Measurements from ENCODE around the gene PPM1G.

PPM1G gene

DNA sequence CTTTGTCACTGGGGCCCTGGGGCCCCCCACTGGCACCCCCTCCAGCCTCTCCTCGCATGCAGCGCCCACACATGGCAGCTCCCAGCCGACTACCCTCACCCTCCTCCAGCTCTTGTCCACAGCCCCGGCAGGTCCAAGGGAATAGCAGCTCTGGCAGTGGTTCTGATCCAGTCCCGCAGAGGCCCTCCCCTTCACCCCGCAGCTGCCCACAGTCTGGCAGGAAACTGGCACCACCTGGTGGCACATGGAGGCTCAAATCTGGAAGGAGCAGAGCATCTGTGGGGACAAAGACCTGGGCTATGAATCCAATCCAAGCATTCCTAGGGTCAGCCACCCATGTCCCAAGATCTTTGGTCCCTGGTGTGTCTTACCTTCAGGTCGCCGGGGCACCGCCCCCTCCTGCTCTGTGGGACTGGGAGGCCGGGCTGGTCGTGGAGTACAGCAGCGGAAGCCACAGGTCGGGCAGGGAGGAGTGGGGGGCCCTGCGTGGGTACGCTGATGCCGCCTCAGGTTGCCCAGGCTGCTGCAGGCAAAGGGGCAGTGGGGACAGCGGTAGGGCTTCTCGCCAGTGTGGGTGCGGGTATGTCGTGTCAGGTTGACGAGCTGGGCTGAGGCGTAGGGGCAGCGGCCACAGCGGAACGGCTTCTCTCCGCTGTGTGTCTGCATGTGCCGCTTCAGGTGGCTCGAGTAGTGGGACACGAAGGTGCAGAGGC is 31.1 kb downstream of the PPM1G start:
- no peak for TF ChIP-seq SUZ12 (IDR thresholded peaks at IDR 0.05; ENCODE audit: extremely low read depth, insufficient read depth, insufficient read length)
- TF ChIP-seq ZNF274 (IDR thresholded peaks at IDR 0.05; ENCODE audit: low read depth, low read length) = no peak
- no peak for TF ChIP-seq YY1 (IDR thresholded peaks at IDR 0.05; ENCODE audit: insufficient read depth, insufficient read length)
- no peaks in the 10 kb centered on the region for H3K9me3 ChIP-seq (ENCODE audit: insufficient read depth, low read length)
- peak overlapping the region; percentile 50 for H3K9ac ChIP-seq (ENCODE audit: insufficient read length, low read depth)
- H3K36me3 ChIP-seq (ENCODE audit: insufficient read depth, insufficient read length, low read length) = peaks cover 73% of the 10 kb centered on the region
- DNase-seq (ENCODE audit: low read depth, low spot score) = no peak
- no peak overlapping the region for H3K4me3 ChIP-seq (ENCODE audit: insufficient read length, low read depth)
- H3K27me3 ChIP-seq (ENCODE audit: insufficient read depth, insufficient read length) = no peaks in the 10 kb centered on the region
- no peaks in the 10 kb centered on the region for H3K4me1 ChIP-seq (ENCODE audit: insufficient read depth, insufficient read length)

DNA sequence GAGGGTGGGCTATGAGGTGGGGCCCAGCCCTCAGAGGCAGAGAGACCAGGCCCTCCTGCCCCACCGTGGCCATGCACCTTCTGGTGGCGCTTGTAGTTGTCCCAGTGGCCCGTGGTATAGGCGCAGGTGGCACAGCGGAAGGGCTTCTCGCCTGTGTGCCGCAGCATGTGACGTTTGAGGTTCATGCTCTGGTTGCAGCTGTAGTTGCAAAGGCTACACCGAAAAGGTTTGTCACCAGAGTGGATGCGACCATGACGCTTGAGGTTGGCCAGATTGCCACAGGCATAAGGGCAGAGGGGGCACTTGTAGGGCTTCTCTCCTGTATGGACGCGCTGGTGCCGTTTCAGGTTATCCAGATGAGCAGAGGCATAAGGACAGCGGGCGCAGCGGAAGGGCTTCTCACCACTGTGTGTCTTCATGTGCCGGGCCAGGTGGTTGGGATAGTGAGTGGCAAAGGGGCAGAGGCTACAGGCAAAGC is 31.7 kb downstream of the PPM1G start:
- Histone ChIP-seq H3K4me3 (ENCODE audit: insufficient read length, low read depth) (no peak overlapping the region), H3K9me3 (ENCODE audit: insufficient read depth, low read length) (no peaks in the 10 kb centered on the region), H3K4me1 (ENCODE audit: insufficient read depth, insufficient read length) (peaks cover 3% of the 10 kb centered on the region), H3K27me3 (ENCODE audit: insufficient read depth, insufficient read length) (no peaks in the 10 kb centered on the region), H3K36me3 (ENCODE audit: insufficient read depth, insufficient read length, low read length) (peaks cover 76% of the 10 kb centered on the region), H3K9ac (ENCODE audit: insufficient read length, low read depth) (no peak overlapping the region)
- TF ChIP-seq SUZ12 (IDR thresholded peaks at IDR 0.05; ENCODE audit: extremely low read depth, insufficient read depth, insufficient read length) (no peak), ZNF274 (IDR thresholded peaks at IDR 0.05; ENCODE audit: low read depth, low read length) (no peak), YY1 (IDR thresholded peaks at IDR 0.05; ENCODE audit: insufficient read depth, insufficient read length) (no peak)
- DNase-seq (ENCODE audit: low read depth, low spot score) = no peak

DNA sequence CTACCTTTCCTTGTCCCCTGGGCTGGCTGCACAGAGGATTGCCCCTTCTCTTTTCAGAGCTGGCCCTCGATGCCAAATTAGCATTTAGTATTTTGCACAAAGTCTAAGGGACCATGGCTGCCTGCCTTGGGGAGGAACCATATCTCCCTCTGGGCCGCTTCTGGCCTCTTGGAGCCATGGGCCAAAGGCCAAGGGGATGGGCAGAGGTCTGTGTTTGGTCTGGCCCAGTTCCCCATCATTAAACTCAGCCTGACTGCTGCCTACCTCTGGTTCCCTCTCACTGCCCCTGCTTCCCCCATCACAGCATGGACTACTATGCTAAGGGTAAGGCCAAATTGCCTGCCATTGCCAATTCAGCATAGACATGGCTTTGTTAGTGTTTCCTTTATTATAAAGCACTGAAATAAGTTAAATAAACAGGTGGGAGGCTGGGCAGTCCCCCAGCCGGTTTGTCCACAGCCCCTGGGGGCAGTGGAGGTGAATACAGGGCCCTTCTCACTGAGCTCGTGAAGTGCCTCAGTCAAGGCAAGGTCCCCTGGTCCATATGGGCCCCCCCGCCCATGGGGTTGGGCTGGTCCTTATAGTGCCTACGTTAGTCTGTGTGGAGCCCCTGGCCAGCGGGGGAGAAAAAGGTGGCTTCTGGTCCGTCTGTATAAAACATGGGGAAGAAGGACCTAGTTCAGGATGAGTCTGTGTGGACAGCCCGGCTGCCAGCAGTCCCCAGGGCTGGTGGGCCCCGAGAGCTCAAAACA is 32.3 kb downstream of the PPM1G start:
- DNase-seq (ENCODE audit: low read depth, low spot score) = no peak
- Histone ChIP-seq H3K9ac (ENCODE audit: insufficient read length, low read depth) (no peak overlapping the region), H3K4me3 (ENCODE audit: insufficient read length, low read depth) (no peak overlapping the region), H3K9me3 (ENCODE audit: insufficient read depth, low read length) (no peaks in the 10 kb centered on the region), H3K4me1 (ENCODE audit: insufficient read depth, insufficient read length) (peaks cover 3% of the 10 kb centered on the region), H3K36me3 (ENCODE audit: insufficient read depth, insufficient read length, low read length) (peaks cover 76% of the 10 kb centered on the region), H3K27me3 (ENCODE audit: insufficient read depth, insufficient read length) (no peaks in the 10 kb centered on the region)
- TF ChIP-seq YY1 (IDR thresholded peaks at IDR 0.05; ENCODE audit: insufficient read depth, insufficient read length) (no peak), ZNF274 (IDR thresholded peaks at IDR 0.05; ENCODE audit: low read depth, low read length) (no peak), SUZ12 (IDR thresholded peaks at IDR 0.05; ENCODE audit: extremely low read depth, insufficient read depth, insufficient read length) (no peak)

DNA sequence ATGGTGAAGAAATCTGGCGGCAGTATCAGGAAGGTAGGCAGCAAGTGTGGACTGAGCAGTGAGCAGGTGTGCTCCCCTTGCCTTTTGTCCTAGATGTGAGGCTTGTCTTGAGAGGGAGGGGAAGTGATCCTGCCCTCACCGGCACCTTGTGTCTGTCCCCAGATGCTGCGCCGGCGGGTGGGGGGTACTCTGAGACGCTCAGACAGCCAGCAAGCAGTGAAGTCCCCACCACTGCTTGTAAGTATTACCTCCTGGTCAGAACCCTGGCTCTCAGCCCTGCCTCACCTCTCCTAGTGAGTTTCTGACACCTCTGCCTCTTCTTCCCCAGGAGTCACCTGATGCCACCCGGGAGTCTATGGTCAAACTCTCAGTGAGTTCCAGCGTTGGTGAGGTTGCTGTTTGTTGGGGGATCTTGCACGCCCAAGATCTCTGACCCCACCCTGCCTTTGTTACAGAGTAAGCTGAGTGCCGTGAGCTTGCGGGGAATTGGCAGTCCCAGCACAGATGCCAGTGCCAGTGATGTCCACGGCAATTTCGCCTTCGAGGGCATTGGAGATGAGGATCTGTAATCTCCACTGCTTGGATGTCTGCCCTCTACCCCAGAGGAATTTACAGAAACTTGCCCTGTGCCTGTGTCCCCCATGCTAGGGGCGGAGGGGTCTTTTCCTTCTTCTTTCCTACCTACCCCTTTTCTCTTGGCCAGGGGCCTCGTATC is 33.1 kb downstream of the PPM1G start:
- TF ChIP-seq SUZ12 (IDR thresholded peaks at IDR 0.05; ENCODE audit: extremely low read depth, insufficient read depth, insufficient read length) = no peak
- peaks cover 71% of the 10 kb centered on the region for H3K36me3 ChIP-seq (ENCODE audit: insufficient read depth, insufficient read length, low read length)

GRCh38 chr2:27375513-27376099 is 33.8 kb downstream of the PPM1G start:
- Histone ChIP-seq H3K27me3 (ENCODE audit: insufficient read depth, insufficient read length) (no peaks in the 10 kb centered on the region), H3K36me3 (ENCODE audit: insufficient read depth, insufficient read length, low read length) (peaks cover 69% of the 10 kb centered on the region), H3K4me3 (ENCODE audit: insufficient read length, low read depth) (no peak overlapping the region), H3K9ac (ENCODE audit: insufficient read length, low read depth) (no peak overlapping the region), H3K4me1 (ENCODE audit: insufficient read depth, insufficient read length) (peaks cover 5% of the 10 kb centered on the region), H3K9me3 (ENCODE audit: insufficient read depth, low read length) (no peaks in the 10 kb centered on the region)
- no peak for DNase-seq (ENCODE audit: low read depth, low spot score)
- TF ChIP-seq ZNF274 (IDR thresholded peaks at IDR 0.05; ENCODE audit: low read depth, low read length) (no peak), YY1 (IDR thresholded peaks at IDR 0.05; ENCODE audit: insufficient read depth, insufficient read length) (no peak), SUZ12 (IDR thresholded peaks at IDR 0.05; ENCODE audit: extremely low read depth, insufficient read depth, insufficient read length) (no peak)

More for the DNA sequence above, 33.1 kb downstream of the PPM1G start:
- no peaks in the 10 kb centered on the region for H3K27me3 ChIP-seq (ENCODE audit: insufficient read depth, insufficient read length)
- H3K9me3 ChIP-seq (ENCODE audit: insufficient read depth, low read length) = no peaks in the 10 kb centered on the region
- no peak overlapping the region for H3K4me3 ChIP-seq (ENCODE audit: insufficient read length, low read depth)
- H3K4me1 ChIP-seq (ENCODE audit: insufficient read depth, insufficient read length) = peaks cover 5% of the 10 kb centered on the region
- no peak overlapping the region for H3K9ac ChIP-seq (ENCODE audit: insufficient read length, low read depth)
- DNase-seq (ENCODE audit: low read depth, low spot score) = no peak

DNA sequence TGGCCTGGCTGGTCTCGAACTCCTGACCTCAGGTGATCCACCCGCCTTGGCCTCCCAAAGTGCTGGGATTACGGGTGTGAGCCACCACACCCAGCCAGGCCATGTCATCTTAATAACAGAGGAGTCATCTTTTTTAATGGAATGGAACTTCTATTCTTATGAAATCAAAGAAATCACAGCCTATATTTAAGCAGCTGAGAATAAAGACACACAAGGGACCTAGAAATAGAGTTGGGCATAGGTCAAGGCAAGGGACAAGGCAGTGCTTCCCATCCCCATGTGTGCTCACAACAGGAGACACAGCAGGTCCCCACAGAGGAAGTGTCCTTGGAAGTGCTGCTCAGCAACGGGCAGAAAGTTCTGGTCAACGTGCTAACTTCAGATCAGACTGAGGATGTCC is 35.8 kb downstream of the PPM1G start:
- no peak for DNase-seq (ENCODE audit: low read depth, low spot score)
- Histone ChIP-seq H3K9ac (ENCODE audit: insufficient read length, low read depth) (no peak overlapping the region), H3K4me3 (ENCODE audit: insufficient read length, low read depth) (no peak overlapping the region), H3K4me1 (ENCODE audit: insufficient read depth, insufficient read length) (peaks cover 5% of the 10 kb centered on the region), H3K9me3 (ENCODE audit: insufficient read depth, low read length) (no peaks in the 10 kb centered on the region), H3K36me3 (ENCODE audit: insufficient read depth, insufficient read length, low read length) (peaks cover 71% of the 10 kb centered on the region), H3K27me3 (ENCODE audit: insufficient read depth, insufficient read length) (no peaks in the 10 kb centered on the region)
- TF ChIP-seq YY1 (IDR thresholded peaks at IDR 0.05; ENCODE audit: insufficient read depth, insufficient read length) (no peak), ZNF274 (IDR thresholded peaks at IDR 0.05; ENCODE audit: low read depth, low read length) (no peak), SUZ12 (IDR thresholded peaks at IDR 0.05; ENCODE audit: extremely low read depth, insufficient read depth, insufficient read length) (no peak)
